IPS DF 4.7 (cell line): ENCODE measurements around the gene TMEM182.

Experiments used
- DNase-seq: peaks from one replicate; pipeline ENCODE4 v3.0.0-alpha.2; 2013; ENCODE audit warnings: low spot score; ENCODE audit errors: extremely low read depth

TMEM182 gene

GRCh38 chr2:102765061-102765460 lies 3.2 kb downstream of the TMEM182 start:
- no peak for DNase-seq

GRCh38 chr2:102768253-102768652 lies 6.4 kb downstream of the TMEM182 start:
- no peak for DNase-seq

DNA sequence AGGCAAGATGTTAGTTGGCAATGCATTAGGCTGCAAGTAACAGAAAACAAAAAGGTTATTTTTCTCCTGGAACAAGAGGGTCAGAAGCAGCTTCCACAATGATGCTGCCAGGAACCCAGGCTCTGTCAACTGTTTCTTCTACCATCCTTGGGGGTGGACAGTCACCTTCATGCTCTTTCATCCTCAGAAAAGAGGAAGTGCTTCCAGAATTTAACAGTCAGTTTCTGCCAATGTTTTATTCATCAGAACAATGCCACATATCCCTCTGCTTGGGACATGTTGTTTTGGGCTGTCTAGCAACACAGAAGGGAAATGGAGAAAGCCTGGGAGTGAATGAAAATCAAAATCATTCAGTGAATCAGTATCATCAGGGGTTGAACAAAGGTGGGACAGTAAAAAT lies 7.1 kb downstream of the TMEM182 start:
- DNase-seq: no peak

DNA sequence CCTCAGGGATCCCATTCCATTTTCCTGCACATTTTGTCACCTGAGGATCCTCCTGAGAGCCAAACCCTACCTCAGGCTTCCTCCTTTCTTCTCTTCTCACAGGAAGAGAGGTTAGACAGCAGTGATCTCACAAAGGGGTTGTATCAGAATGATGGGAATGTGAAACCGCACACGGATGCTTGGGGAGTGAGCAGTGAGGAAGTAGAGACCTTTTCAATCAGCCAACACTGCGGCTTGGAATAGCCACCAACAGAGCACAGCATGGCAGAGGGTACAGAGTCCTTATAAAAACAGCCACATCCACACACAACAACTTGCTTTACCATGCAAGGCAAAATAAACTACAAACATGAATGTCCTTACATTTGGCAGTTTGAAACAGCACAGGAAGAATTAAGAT lies 8.7 kb downstream of the TMEM182 start:
- no peak for DNase-seq

DNA sequence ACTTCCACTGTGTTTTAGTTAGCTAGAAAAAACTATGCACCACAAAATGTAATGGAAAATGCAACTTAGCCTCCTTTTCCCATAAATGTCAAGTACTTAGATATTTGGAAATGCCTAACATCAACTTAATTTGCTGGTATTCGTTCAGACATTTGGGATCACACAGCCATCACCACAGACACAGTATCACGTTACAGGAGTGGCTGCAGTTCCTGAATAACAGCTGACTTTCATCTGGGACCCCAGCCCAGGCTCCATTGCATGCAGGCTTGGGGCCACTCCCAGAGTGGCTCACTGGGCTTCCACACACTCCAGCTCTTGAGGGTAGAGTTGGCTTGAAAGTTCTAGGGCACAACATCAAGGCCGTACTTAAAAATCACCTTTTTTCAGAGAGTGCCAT lies 9.3 kb downstream of the TMEM182 start:
- DNase-seq: no peak

GRCh38 chr2:102772659-102773058 lies 10.8 kb downstream of the TMEM182 start:
- no peak for DNase-seq

DNA sequence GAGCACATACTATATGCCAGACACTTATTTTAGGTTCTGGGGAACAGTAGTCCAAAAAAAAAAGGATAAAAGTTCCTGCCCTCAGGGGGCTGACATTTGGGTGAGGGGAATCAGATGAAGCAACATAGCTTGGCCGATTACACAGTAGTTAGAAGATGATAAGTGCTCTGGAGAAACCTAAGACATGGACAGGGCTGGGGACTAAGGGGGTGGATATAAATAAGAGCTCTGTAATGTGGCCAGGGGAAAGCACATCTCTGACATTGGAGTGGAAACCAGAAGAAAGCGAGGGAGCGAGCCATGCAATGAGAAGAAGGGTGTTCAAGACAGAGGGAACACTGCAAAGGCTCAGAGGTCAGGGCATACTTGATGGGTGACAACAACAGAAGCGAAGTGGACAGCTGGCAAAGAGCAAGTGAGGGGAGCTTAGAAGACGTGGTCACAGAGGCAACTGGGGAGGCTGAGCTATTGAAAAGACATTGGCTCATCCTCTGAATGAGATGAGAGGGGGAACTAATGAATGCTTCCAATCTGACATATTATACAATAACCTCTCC lies 11.4 kb downstream of the TMEM182 start:
- no peak for DNase-seq

DNA sequence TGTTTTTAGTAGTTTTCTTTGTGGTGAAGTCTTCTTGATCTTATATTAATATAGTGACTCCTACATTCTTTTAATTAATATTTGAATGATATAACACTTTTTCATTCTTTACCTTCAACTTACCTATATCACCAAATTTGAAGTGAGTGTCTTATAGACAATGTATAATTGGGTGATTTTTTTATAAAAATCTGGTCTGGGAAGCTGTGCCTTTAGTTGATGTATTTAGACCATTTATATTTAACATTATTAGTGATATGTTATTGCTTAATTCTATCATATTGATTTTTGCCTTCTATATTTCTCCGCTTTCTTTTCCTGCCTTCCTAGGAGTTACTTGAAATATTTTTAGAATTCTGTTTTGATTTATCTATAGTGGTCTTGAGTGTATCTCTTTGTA lies 16.4 kb downstream of the TMEM182 start:
- no peak for DNase-seq

DNA sequence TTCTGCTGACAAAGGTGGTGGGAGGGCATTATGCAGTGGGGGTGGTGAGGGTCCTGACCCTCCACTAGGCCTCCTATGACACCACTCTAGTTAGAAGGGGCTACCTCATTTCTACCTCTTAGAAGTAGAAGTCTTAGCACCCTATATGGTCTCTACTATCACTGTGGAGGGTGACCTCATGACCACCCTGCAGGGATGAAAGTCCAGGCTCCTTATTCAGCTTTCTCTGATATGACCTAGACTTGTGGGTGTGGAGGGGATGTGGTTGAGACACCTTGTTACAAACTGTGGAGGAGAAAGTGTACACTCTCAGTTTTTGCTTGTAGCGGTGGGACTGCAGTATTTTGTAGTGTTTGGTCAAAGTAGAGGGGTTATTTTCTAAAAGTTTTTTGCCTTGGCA lies 18.6 kb downstream of the TMEM182 start:
- DNase-seq: no peak

- no peak for DNase-seq
These were observed 20.4 kb downstream of the TMEM182 start for GRCh38 chr2:102782187-102782586.

DNA sequence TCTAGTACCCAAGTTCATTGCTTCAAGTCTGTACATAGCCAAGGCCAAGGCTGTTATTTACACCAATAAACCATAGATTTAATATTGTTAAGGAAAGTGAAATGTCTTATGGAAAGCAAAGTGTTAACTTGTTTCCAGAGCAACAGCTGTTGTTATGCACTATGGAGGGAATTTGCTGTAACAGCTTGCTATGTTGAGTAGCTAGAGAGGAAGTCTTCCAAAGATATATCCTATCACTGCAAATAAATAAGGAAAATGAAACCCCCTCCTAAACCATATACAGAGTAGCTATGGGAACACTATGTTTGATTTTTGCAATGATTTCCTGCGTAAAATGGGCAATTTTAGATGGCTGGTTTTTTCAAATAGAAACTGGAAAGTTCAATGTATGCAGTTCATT lies 21.1 kb downstream of the TMEM182 start:
- DNase-seq: no peak

DNA sequence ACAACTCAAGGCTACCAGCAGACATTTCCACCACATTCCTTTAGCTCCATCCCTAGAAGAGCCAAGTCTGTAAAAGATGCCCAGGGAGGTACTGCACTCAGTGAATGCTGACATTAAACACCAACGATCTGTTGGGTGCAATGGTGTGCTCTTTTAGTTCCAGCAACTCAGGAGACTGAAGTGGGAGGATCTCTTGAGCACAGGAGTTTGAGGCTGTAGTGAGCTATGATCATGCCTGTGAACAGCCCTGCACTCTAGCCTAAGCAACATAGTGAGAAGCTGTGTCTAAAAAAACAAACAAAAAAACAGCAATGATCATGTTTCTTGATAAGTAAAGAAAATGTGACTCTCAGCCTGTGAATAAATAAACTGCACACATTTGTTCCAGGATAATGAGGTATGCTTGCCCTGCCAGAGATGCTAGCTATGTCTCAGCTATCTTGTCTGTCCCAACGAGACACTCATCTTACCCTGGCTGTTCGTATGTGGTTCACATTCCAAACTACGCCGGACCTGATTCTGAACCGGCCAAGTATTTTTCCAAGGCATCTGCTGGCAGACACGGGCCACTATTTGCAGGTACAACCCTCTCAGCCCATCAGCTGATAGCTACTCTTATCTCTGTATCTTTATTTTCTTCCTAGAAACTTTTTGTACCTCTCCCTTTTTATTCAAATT lies 21.8 kb downstream of the TMEM182 start:
- no peak for DNase-seq

GRCh38 chr2:102784940-102785339 lies 23.1 kb downstream of the TMEM182 start:
- no peak for DNase-seq

- DNase-seq: no peak
These were observed 26.5 kb downstream of the TMEM182 start for GRCh38 chr2:102788216-102788884.

- DNase-seq: no peak
These were observed 27.0 kb downstream of the TMEM182 start for GRCh38 chr2:102788885-102789260.

DNA sequence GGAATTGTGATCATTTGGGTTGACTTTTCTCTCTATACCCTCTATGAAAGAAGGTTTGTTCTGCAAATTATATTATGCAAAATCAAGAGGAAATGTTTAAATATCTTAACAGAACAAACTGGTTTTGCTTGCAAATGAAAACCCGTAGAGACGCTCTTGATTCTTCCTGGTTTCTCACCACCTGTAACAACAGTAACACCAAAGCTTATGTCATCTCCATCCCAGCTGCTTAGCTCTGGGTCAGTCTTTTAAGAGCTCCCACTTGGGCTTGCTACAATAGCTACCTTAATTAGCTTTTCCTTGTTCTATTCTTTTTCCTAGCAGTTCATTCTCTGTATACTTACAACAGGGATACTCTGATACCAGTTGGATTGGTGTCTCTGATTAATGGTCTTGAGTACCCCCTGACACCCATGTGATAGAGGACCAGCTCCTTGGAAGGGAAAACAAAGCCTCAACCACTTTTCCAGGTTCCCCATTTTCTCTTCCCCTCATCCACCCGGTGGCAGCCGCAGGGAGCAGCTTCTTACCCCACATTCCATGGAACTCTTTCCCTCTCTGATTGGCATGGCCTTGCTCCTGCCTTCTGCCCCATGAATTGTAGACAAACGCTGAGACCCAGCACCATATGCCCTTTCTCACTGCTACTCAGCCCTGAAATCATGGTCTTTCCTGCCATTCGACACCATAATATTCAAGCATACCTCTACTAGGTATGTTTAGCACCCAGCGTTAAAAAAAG lies 27.7 kb downstream of the TMEM182 start:
- no peak for DNase-seq

DNA sequence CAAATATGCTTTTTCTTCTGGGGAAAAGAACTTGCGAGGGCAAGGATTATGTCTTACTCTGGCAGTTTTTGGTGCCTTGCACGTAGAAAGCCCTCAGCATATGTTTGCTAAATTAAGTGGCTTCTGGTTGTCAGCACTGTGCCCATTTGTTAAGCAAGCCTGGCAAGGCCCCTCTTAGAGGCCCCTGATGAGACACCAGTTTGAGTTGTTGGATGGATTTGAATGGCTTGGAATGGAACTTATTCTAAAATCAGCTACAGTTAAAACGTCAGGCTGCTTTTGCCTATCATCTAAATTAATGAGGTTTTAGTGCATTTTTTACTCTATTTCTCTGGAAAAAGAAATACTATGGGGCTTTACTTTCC lies 28.2 kb downstream of the TMEM182 start:
- no peak for DNase-seq

GRCh38 chr2:102792568-102793208 lies 30.9 kb downstream of the TMEM182 start:
- DNase-seq: no peak

DNA sequence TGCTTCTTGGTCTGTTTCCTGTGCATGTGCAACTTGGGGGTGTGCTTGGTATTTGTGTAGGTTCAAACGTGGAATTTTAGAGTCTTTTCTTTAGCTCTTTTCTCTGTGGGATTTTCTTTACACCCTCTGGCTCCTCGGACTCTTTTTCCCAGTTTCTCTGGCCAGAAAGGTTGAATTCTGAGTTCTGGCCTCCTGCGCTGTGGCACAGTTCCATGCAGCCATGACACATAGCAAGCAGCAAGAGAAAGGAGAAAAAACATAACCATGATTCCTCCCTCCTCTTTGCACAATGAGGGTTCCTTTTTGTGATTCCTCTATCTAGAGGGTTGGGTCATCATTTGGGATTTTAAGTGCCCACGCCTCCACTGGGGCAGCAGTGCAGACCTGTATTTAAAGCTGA lies 33.8 kb downstream of the TMEM182 start:
- no peak for DNase-seq

- no peak for DNase-seq
These were observed 34.5 kb downstream of the TMEM182 start for GRCh38 chr2:102796337-102796736.

GRCh38 chr2:102797486-102797885 lies 35.7 kb downstream of the TMEM182 start:
- no peak for DNase-seq

DNA sequence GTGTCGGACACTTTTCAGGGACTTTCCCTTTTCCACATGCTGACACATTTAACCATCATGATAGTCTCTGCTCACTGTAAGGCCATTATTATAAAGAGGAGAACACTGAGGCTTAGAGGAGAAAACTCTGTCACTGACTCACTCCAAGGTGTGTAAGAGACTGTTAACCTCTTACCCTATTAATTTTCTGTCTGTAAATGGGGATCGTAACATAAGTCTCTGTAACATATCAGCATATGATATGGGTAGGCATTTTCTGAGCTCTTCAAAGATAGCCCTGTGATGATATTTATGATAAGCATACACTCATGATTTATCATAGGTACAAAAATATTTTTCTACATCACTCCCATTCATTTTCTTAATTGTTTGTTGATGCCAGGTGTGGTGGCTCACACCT lies 36.4 kb downstream of the TMEM182 start:
- no peak for DNase-seq
